Femur (tissue), 1 donor: ENCODE measurements around the gene IGFL1.
"Not testable (repeated sequence)": the region's sequence is repeated elsewhere in the genome, so short reads cannot be mapped to it uniquely, and the experiment has no call there.

Experiments used
- DNase-seq: peaks from one replicate; pipeline ENCODE4 v3.0.0-alpha.2; 2017

IGFL1 gene

DNA sequence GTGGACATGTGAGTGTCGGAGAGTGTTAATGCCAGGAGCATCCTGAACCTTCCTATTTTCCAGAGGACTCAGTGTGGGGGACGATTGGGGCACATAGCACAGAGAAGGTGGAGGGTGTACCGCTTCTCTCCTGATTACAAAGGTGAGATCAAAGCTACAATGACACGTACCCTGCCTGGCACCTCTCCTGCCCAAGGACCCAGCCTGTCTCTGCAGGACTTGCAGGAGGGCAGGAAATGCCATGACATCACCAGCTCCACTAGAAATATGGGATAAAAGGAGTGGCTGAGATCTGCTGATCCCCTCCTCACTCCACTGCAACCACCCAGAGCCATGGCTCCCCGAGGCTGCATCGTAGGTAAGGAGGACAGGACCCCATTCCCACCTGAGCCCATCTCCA, at the start of gene IGFL1:
IGFL1 (plus strand) TSS at position 301 of the 400 bp plus-strand sequence; CDS start at position 334, 33 bp downstream.
- DNase-seq: no peak

DNA sequence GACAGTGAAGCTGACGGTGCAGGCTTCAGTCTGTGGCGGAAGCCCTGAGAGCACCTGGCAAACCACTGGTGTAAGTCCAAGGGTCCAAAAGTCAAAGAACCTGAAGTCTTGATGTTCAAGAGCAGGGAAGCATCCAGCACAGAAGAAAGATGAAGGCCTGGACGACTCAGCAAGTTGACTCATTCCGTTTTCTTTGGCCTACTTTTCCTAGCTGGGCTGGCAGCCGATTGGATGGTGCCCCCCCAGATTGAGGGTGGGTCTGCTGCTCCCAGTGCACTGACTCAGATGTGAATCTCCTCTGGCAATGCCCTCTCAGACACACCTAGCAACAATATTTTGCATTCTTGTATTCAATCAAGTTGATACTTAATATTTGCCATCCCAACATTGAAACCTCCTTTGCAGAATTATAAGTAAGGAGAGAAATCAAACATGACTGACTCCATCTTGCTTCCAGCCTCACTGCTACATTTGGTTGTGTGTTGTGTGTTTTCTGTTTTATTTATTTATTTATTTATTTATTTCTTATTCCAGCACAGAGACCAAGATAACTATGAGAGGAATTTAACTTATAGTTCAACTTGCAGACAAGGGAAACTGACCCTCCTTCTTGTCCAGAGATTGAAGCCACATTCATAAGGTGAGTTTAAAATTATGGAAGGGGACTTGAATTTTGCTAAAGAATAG, 48.7 kb upstream of the IGFL1 start:
- no peak for DNase-seq

DNA sequence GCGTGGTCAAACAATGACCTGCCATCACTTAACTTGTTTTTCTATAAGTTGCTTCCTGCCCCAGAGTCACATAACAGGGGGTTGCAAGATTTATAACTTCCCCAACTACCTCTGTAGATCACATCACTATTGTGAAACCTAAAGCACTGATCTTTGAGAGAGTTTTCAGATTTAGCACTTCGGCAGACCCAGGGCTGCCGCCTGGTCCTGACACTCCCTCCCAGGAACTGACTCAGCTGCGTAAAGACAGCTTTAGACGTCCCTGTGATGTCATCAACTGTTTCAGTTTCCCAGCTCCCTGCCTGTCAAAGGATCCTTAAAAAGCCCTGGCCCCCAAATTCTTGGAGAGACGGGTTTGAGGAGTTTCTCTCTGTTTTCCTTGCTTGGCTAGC, 48.2 kb upstream of the IGFL1 start:
- DNase-seq: no peak

DNA sequence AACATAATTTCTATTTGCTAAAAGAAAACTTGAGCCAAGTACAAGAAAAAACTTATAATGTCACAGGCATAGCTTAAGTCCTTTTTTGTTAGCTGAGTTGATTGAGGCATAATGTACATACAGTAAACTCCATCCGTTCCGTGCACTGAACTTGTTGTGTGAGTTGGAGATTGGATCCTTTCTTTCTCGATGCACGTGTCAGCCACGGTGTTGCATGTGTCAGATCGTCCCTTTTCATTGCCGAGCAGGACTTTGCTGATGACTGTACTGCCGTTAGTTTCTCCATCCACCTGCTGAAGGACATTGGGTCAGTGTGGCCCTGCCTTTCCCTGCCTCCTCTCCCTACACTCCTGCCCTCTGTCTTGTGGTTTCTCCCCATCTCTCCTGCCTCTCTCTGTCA, 47.1 kb upstream of the IGFL1 start:
- DNase-seq: no peak

DNA sequence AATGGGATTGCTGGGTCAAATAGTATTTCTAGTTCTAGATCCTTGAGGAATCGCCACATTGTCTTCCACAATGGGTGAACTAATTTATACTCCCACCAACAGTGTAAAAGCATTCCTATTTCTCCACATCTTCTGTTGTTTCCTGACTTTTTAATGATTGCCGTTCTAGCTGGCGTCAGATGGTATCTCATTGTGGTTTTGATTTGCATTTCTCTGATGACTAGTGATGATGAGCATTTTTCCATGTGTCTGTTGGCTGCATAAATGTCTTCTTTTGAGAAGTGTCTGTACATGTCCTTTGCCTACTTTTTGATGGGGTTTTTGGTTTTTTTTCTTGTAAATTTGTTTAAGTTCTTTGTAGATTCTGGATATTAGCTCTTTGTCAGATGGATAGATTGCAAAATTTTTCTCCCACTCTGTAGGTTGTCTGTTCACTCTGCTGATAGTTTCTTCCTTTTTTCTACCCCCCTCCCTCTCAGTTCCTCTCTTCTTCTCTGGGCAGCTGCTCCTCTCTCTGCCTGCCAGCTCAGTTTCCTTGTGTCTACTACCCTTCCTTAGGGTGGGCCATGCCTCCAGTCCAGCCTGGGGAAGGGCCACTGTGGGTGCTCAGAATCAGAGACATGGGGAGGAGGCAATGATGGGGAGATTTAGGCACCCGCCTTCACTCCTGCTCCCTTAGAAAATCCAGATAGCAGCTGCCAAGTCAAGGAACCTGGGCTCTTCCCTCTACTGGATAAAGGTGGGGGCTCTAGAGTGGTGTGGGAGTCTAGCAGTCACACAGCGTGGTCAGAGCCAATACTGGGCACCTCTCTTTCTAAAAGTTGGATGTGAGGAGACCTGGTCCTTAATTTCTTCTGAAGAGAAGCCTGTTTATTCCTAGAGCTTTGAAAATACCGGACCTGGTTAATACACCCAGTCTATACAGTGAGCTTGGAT, 44.5 kb upstream of the IGFL1 start:
- DNase-seq: not testable (repeated sequence)

DNA sequence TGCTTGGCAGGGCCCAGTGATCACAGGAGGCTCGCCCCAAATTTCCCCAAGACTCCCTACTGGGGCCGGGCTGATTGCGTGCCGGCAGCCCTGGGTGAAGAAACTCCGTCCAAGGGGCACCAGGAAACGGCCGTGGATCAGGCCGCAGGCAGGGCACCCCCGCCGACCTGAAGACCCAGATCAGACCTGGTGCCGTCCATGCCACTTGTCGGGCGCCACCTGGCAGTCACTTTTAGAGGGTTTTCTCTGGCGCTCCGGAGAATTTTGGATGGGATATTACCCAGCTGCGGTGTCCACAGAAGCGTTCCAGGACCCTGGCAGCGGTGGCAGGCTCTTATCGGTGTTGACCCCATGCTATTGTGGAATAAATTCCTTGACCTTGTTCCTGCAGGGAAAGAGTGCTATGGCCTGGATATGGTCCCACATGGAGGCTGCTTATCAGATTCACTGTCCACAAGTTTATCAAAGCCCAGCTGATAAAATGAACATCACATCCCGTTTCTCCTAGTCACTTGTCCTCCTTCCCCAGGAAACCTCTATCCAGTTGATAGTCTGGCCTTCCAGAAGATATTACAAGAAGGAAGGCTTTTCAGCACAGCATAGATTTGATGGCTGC, 43.3 kb upstream of the IGFL1 start:
- no peak for DNase-seq

DNA sequence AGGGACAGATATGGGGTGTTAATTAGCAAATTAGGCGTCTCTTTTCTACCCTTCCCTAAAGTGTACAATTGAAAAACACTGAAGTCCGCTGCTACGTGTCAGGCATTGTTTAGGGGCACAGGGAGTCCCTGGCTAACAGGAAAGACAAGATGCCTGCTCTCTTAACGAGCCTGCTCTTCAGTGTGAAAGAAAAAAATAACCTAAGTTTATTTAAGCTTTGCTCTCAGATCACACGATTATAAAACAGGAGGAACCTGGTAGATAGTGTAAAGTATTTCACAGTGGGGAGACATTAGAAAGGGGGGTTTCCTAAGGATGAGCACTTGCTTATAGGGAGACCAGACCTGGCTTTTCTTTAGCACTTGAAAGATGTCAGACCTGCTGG, 42.8 kb upstream of the IGFL1 start:
- no peak for DNase-seq

DNA sequence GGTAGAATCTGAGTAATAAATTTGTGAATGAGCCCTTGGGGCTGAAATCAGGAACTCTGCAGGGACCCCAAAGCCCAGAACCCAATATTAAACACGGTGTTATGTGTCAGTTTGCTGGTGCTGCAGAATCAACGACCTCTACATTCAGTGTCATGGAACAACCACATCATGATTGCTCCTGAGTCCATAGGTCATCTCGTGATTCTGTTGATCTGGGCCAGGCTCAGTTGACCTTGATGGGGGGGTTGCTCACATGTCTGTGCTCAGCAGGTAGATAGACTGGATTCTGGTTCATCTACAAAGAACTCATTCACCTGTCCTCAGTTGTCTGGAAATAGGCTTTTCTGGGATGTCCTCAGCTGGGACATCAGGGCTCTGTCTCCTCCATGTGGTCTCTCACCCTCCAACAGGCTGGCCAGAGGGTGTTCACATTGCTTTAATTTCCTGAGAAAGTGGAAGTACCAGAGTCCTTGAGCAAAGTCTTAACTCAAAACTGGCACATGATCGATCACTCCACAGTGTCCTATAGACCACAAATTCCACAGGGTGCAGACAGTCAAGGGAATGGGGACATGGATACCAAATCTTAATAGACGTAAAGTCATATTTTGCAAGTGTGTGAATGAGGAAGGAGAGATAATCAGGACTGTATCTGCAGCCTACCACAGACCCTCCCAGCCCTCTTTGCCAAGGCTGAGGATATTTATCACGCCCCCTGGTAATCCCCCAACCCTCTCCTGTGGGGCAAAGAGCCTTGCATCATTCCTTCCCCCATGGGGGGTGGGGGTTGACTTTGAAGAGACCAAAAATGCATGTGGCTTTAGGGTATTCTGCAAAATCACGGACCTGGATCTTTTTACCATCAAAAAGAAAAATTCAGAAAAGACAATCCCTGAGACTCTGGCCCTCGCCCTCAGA, 39.3 kb upstream of the IGFL1 start:
- DNase-seq: no peak

DNA sequence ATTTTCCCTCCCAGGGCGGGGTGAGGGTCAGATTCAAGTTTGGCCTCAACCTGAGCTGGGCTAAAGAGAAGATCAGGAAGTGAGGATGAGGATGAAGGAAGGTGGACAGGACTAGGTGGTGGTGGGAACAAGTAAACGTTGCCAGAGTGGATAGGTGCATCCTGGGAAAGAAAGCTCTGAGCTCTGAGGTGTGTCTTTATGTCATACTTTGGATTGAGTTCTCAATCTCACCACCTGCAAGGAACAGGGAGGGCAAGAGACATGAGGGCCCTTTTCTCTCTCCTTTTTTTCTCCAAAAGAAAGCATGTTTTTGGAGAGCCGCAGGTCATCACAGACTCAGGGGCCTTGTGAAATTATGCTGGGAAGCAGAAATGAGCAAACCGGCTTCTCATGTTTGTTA, 38.2 kb upstream of the IGFL1 start:
- DNase-seq: no peak

DNA sequence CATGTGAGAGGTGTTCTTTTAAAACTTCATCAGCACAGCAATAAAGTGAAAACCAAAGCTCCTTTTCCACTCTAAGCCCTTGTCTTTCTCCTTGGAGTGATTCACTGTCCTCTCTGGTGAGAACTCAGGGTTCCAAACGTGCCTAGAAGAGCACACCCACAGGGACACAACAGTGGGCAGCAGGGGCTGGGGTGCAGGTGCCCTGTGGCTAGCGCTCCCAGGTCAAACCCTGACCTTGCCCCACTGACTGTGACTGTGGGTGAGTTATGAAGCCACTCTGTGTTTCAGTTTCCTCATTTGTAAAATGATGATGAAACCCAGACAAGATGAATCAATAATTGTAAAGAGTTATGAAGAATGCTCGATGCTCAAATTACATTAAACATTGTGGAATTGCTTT, 37.6 kb upstream of the IGFL1 start:
- no peak for DNase-seq

DNA sequence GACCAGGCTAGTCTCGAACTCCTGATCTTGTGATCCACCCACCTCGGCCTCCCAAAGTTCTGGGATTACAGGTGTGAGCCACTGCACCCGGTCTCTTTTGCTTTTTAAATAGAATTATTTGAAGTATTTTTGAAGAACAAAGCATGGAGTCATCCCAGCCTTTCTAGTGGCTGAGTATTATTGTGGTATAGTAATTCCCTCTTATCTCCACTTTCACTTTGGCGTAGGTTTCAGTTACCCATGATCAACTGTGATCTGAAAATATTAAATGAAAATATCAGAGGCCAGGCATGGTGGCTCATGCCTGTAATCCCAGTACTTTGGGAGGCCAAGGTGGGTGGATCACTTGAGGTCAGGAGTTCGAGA, 36.9 kb upstream of the IGFL1 start:
- DNase-seq: not testable (repeated sequence)

DNA sequence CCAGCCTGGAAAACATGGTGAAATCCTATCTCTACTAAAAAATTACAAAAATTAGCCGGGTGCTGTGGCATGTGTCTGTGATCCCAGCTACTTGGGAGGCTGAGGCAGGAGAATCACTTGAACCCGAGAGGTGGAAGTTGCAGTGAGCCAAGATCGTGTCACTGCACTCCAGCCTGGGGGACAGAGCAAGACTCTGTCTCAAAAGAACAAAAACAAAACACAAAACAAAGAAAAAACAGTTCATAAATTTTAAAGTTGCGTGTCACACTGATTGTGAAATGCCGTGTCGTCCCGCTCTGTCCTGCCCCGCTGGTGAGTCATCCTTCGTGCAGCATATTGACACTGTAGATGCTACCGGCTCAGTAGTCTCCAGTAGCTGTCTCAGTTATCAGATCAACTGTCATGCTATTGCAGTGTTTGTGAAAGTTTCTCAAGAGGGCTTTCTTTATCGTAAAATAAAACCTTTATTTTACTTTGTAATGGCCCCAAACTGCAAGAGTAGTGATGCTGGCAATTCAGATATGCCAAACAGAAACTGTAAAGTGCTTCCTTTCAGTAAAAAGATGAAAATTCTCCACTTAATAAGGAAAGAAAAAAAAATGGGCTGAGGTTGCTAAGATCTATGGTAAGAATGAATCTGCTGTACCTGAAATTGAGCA, 36.4 kb upstream of the IGFL1 start:
- no peak for DNase-seq

DNA sequence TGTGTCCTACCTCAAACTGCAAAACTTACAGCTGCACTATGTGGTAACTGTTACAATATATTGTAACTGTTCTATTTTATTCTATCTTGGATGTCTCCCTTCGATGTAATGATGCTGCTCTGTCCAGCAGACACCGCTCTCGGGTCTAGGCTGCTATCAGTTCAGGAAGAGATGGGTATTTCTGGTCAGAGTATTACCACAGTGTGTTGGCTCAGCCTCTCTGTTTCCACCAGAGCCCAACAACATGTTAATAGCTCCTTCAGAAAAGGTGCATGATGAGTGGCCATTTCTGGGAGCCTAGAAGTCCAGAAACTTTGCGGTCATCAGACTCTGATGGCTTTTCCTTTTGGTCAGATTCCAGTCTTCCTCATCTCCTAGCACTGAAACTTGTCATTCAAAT, 35.9 kb upstream of the IGFL1 start:
- no peak for DNase-seq

DNA sequence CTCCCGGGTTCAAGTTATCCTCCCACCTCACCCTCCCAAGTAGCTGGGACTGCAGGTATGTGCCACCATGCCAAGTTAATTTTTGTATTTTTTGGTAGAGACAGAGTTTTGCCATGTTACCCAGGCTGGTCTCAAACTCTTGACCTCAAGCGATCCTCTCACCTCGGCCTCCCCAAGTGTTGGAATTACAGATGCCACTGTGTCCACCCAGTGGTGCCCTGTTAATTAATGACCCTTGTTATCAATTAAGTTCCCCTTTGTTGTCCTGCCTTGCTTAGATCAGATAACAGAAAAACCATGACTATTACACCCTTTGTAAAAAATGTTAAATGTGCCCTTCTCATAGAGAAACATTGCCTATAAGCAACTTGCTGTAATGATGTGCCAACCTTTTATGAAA, 34.4 kb upstream of the IGFL1 start:
- no peak for DNase-seq

DNA sequence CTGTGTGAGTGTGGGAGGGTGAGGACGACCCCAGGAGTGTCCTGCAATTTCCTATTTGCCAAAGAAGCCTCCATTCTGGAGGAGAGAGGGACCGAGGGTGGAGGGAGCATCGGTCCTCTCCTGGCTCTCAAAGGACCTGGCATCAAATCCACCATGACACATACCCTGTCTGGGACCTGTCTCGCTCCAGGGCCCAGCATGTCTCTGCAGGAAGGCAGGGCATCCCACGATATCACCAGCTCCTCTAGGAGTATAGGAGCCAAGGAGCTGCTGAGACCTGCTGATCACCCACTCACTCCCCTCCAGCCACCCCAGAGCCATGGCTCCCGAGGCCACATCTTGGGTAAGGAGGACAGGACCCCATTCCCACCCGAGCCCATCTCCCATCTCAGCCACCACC, 33.6 kb upstream of the IGFL1 start:
- DNase-seq: not testable (repeated sequence)

DNA sequence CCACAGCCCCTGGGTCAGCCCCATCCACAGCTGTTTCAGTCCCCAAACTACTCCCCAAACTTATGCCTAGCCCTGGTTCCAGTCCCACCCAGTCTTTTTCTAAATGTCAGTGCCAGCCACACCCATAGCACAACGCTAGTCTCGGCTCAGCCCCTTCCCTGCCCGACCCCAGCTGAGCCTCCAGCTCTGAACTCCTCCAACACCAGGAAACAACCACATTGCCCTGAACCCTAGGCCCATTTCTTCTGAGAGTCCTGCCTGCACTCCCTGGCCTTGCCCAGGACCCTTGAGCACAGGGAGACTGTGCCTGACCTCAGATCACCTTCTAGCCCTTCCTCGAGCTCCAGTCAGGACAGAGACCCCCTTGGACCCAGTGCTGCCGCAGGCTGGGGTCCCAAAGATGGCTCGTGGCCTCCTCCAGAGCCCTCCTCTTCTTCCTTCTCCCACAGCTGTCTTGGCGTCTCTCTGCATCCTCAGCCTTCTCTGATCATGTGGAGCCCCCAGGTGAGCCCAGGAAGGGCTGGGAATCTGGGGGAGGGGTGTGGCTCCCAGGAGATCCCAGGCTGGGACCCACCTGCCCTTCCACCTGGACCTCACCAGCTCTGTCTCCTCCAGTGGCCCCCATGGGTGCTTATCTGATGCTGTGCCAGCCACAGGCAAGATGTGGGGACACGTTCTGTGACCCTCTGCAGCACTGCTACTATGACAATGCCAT, 33.0 kb upstream of the IGFL1 start:
- no peak for DNase-seq

DNA sequence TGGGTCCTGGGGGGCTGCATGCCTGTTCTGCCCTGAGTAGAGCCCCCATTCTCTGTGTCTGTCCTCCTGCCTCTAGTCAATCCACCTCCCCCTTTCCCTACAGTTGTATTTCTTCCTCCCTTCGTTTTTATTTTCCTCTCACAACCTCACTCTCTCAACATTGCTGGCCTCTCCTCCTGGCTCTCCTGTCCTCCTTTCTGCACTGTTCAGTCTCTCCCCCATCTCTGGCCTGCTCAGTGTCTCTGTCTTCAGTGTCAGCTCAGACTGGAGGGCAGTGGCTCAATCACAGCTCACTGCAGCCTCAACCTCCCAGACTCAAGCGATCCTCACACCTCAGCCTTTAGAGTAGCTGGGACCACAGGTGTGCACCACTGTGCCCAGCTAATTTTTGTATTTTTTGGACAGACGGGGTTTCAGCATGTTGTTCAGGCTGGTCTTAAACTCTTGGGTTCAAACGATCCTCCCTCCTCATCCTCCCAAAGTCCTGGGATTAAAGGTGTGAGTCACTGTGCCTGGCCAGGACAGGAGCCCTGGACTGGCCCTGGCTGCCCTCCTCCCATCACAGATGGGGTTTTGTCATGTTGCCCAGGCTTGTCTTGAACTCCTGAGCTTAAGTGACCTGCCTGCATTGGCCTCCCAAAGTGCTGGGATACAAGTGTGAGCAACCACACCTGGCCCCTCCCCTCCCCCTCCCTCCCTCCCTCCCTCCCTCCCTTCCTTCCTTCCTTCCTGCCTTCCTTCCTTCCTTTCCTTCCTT, 32.0 kb upstream of the IGFL1 start:
- DNase-seq: no peak

DNA sequence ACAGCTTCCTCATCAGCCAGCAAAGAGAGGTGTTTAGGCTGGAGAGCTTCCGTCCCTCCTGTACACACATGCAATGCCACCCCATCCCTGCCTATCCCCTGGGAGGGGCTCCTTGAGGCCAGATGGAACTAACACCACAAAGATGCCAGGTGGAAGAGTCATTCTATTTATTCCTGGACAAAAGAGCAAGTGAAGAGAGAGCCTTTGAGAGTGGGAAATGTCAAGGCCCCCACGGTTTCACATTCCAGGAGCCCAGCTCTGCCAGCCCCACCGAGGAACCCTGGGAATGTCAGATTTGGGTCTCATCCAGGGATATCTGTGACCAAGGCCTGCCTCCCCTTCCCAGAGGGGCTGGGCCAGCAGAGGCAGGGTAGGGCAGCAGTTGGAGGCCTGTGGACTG, 30.8 kb upstream of the IGFL1 start:
- DNase-seq: no peak

DNA sequence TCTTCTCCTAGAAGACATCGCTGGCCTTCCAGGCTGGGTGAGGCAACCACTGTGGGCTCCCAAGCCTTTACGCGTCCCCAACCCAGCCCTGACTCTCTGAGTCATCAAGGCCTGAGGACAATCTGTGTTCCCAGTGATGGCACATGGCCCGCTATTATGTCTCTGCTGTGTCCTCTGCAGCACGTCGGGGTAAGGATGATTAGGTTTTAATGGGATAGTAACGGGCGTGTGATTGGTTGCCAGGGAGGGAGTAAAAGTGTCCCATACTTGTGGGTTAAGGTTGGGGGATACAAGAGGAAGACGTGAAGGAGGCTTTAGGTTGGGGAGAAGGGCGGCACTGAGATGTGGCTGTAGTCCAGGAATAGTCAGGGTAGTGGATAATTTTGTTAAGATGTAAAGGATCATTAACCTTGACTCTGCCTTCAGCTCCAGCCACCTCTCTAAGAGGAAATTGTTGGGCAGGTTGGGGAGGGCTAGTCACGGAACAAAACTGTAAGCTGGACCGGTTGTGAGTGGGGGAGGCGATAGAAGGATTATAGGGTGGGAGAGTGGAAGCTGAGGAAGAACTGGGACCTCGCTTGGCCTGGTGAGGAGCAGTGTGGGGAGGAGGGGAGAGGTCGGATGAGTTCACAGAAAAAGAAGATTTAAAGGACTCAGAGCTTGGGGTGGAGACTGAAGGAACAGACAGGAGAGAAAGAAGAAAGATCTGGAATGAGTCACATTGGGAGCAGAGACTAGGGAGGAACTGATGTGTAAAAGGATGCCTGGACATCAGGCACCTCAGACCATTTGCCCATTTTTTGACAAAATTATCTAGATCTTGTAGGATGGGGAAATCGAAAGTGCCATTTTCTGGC, 27.9 kb upstream of the IGFL1 start:
- DNase-seq: no peak

DNA sequence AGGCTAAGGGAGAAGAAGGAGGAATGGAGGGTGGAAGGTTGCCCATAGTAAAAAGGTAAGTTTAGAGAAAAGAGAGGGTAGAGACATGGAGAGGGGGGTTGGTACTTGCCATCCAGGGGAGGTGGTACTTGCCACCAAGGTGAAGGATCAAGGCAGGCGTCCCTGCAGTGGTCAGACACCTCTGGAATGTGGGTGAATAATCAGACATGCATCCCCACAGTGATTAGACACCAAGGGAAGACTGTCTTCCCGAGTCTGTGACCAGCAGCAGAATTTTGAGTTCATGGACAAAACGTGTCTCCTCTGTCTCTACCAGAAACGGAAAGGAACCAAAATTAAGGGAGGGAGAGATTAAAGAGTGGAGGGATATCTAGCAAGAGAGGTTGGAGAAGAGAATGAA, 27.1 kb upstream of the IGFL1 start:
- no peak for DNase-seq
